Stimulated activated CD8-positive, alpha-beta memory T cell treated with anti-CD3 and anti-CD28 coated beads, Interleukin-7, amount 100 ng/mL, for 48 hours (primary cell): ENCODE measurements around the gene INPP5J.
"Not testable (repeated sequence)": the region's sequence is repeated elsewhere in the genome, so short reads cannot be mapped to it uniquely, and the experiment has no call there.

Source experiments
- DNase-seq, 2 donors: peaks; one replicate each; pipeline ENCODE4 v3.0.0-alpha.2; 2020; ENCODE audit warnings: low read depth in 1 of 2; ENCODE audit errors: extremely low read depth in 1 of 2

INPP5J gene

GRCh38 chr22:31087744-31088215 lies 35.0 kb upstream of the INPP5J start:
- DNase-seq, result no peak

- DNase-seq, result no peak
These were observed 34.4 kb upstream of the INPP5J start for GRCh38 chr22:31088233-31088986.

DNA sequence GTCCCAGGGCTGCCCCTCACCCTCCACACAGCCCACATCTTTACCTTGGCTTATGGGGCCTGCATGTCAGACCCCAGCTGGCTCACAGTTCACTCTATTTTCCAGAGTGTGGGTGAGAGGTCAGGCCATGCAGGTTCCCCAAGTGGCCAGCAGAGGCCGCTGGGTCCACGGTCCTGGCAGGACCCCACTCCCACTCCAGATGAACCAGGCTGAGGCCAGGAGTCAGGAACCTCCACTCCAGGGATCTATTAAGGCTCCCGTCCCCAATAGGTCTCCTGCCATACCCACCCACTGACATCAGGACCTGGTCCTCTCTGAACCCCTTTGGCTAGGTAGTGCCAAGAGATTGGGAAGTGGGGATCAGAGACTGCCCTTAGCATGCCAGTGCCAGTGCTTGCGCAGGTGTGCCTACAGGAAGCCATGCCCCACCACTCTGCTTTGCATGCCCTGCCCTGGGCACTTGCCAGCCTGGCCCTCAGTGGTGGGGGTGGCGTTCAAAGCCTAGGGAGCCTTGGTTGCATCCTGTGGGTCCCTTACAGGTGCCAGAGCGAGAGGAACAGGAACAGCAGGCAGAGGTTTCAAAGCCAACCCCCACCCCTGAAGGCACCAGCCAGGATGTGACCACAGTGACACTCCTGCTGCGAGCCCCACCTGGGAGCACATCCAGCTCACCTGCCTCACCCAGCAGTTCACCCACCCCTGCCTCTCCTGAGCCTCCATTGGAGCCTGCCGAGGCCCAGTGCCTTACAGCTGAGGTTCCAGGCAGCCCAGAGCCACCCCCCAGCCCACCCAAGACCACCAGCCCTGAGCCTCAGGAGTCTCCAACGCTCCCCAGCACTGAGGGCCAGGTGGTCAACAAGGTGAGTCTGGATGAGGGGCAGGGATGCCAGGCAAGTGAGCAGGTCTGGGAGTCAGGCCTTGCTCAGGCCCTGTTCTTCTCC lies 33.3 kb upstream of the INPP5J start:
- no peak for DNase-seq

GRCh38 chr22:31090217-31091085 lies 32.3 kb upstream of the INPP5J start:
- DNase-seq, result no peak

- DNase-seq, result no peak
These were observed 31.4 kb upstream of the INPP5J start for GRCh38 chr22:31091106-31091975.

DNA sequence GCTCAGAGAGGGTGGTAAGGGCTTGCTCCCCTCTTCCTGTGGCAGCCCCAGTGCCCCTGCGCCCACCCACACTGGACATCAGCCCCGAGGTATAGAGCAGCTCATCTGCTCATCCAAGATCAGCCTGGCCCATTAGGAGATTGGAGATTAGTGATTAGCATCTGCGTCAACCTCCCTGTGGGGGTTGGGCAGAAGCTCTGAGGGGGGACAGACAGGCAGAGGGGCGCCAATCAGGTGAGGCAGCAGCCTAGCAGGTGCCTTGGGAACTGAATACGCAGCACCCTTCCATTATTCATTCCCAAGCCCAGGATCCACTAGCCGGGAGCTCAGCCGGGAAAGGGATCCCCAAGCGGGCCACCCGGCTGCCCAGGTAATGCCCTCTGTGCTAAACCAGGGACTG lies 30.6 kb upstream of the INPP5J start:
- no peak for DNase-seq

DNA sequence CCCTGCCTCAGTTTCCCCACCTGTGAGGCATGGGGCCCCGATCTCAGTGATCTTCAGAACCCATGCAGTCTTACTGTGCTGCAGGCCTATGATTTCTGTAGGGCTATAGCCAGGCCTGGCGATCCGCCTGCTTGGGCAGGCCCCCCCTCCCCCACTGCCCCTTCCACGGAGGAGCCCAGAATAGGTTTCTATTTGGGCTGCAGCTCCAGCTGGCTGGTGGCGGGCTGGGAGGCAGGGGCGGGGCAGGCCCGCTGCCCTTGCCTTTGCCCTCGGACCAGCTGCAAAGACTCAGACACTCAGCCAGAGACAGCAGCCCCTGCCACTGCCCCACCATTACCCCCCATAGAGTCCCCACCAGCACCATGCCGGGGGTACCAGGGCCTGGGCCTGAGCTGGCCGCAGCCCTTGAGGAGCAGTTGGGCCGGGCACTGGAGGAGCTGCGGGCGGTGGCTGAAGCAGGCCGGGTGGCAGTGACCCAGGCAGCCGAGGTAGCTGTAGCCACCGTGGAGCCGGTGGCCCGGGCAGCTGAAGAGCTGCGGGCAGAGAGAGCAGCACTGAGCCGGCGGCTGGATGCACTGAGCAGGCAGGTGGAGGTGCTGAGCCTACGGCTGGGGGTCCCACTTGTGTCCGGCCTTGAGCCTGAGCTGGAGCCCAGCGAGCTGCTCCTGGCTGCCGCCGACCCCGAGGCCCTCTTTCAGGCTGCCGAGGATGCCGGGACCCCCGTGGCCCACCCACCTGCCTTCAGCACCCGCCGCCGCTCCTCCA lies 29.5 kb upstream of the INPP5J start:
- no peak for DNase-seq

- DNase-seq, result no peak
These were observed 28.7 kb upstream of the INPP5J start for GRCh38 chr22:31094021-31094551.

- DNase-seq, result no peak
These were observed 28.0 kb upstream of the INPP5J start for GRCh38 chr22:31094741-31095140.

DNA sequence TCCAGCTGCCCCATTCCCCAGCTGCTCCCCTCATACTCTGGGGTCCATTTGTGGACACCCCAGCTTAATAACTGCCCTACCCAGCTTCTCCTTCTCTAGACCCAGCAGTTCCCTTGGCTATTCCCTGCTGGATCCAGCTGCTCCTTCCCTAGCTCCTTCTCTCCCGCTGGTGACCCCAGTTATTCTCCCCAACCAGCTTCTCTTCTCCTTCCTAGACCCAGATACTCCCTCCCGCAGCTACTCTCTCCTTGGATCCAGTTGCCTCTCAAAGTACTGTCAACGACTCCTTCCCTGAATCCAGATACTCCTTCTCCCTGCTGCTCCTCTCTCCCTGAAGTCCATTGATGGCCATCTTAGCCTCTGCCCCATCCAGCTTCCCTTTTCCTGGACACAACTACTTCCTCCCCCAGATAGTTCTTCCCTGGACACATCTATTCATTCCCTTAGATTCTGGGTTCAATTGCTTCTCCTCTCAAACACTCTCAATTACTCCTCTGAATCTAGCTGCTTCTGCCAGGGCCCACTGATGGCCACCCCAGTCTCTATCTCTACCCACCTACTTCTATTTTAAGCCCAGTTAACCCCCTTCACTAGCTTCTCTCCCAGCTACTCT lies 27.0 kb upstream of the INPP5J start:
- DNase-seq, result no peak

DNA sequence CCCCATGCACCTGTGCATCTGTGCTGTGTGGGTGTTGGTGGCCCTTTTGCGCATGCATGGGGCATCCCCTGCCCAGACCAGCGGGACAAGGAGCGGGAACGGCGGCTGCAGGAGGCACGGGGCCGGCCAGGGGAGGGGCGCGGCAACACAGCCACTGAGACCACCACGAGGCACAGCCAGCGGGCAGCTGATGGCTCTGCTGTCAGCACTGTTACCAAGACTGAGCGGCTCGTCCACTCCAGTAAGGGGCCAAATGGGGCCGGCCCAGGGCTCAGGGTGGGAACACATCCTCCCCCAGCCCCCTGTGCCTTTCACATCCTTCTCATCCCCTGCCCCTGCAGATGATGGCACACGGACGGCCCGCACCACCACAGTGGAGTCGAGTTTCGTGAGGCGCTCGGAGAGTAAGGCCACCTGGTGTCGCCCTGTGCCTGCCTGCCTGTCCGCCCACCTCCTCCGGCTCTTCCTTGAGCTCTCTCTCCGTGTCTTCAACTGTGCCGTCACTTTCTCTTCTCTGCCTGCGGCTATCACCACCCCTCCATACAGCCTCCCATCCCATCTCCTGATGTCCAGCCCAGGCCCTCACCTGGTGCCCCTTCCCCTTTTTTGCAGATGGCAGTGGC lies 26.0 kb upstream of the INPP5J start:
- DNase-seq, result no peak

- DNase-seq, result not testable (repeated sequence)
These were observed 25.2 kb upstream of the INPP5J start for GRCh38 chr22:31097539-31097938.

- DNase-seq, result no peak
These were observed 24.7 kb upstream of the INPP5J start for GRCh38 chr22:31097941-31098631.

DNA sequence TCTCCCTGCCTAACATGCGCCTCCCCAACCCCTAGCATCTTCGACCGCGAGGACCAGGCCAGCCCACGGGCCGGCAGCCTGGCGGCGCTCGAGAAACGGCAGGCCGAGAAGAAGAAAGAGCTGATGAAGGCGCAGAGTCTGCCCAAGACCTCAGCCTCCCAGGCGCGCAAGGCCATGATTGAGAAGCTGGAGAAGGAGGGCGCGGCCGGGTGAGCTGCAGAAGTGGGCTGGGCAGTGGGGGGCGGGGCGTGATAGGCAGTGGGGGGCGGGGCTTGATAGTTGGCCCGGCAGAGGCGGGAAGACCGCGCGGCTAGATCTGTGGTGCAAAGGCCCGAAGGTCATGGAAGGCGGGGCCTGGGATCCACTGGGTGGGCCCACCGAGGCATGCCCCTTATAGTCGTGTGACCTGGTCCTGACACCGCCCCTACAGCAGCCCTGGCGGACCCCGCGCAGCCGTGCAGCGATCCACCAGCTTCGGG lies 24.1 kb upstream of the INPP5J start:
- no peak for DNase-seq

DNA sequence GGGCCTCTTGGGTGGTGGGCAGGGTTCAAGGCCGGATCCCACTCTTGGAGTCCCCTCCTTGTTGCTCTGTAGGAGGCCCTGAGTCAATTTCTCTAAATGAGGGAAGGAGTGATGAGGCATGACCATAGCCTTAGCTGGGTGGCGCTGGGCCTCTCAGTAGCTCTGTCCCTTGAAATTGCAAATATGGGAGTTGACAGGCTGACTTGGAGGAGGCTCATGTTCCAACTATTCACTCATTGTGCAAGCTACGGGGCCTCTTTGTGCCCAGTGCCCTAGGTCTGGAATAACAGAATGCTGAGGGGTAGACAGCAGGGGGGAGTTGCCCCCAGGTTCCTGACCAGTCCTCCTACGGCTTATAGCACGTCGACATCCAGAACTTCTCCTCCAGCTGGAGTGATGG lies 23.4 kb upstream of the INPP5J start:
- no peak for DNase-seq

DNA sequence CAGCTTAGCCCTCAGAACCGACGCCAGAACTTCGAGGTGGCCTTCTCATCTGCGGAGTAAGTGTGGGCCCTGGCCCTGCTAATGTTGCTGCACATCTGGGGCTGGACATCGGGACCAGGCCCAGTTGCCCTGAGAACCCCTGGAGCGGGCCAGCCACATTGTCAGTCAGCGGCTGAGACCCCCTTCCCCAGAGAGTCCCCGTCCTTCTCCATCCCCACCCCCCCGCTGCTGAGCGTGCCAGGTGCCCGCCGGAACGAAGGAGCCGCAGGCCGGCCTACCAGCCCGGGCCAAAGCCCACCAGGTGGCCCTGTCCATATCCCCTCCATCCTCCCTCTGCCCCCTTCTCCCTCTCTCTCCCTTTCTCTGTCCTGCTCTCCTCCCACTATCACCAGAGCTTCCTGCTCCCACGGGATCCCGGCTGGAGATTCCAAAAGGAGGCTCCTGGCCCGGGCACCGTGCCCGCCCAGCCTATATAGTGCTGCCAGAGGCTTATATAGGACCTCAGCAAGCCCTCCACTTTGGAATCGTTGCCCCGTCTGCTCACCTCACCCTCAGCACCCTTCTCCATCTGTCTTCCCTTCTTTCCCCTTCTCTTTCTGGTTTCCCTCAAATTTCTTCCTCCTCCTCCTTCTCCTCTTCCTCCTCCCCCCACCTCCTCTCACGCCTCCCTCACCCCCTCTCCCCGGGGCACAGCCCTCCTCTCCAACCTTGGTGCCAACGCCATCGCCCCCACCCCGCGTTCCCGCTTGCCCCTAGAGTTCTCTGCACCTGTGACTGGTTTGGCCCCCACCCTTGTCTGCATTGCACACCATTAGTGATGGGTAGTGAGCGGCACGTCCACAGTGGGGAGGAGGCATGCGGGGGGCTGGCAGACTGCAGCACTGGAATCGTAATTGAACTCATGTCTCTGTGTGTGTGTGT lies 22.7 kb upstream of the INPP5J start:
- no peak for DNase-seq
